Mesodermal cell (in vitro differentiated cells): ENCODE results near the gene SEMA6B.

Experiments used
- H3K27ac ChIP-seq: 2 replicates; pipeline ENCODE4 v1.7.0; 2013; ENCODE audit warnings: mild to moderate bottlenecking, low read depth, low read length, moderate library complexity; ENCODE audit not compliant: severe bottlenecking
- H3K36me3 ChIP-seq: 2 replicates; pipeline ENCODE4 v1.7.1; 2013; ENCODE audit warnings: mild to moderate bottlenecking, low read length, moderate library complexity; ENCODE audit not compliant: control insufficient read depth, insufficient read depth
- H3K4me1 ChIP-seq: one replicate; pipeline ENCODE4 v1.7.1; 2013; ENCODE audit warnings: mild to moderate bottlenecking, low read length; ENCODE audit not compliant: insufficient read depth, control insufficient read depth, poor library complexity, severe bottlenecking
- H3K4me3 ChIP-seq: 2 replicates; pipeline ENCODE4 v1.7.0; 2013; ENCODE audit warnings: low read length, control low read depth, mild to moderate bottlenecking; ENCODE audit not compliant: insufficient read depth, poor library complexity, severe bottlenecking; ENCODE audit errors: extremely low read depth
- H3K9me3 ChIP-seq: 2 replicates; pipeline ENCODE4 v1.7.1; 2013; ENCODE audit warnings: mild to moderate bottlenecking, low read length, moderate library complexity; ENCODE audit not compliant: control insufficient read depth
- WGBS, 2 experiments: methylation state at CpG; one replicate each; pipeline ENCODE4 v1.1.5; 2013; ENCODE audit warnings: missing lambda C conversion rate in 2 of 2; ENCODE audit not compliant: insufficient coverage in 2 of 2; 5-methylcytosine and 5-hydroxymethylcytosine counted together

The SEMA6B gene

DNA sequence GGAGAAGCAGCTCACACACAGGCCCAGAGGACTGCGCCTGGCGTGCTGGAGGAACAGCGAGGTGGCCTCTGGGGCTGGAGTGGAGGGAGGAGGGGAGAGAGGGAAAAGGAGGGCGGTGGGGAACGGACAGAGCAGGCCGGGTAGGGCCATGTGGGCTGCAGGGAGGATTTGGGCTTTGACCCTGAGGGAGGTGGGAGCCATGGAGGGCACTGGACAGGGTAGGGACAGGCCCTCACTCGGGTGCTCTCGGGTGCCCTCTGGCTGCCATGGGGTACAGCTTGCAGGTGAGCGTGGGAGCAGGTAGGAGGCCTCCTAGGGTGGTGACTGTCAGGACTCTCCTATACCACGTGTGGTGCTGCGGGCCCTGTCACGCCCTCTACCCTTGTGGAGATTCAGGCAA, 64.0 kb downstream of the SEMA6B start:
- WGBS, 2 experiments, result 93 to 98% methylated on average over 9 to 12 of the region's 12 CpGs
- Histone ChIP-seq H3K27ac (no peak overlapping the region), H3K4me3 (no peak overlapping the region), H3K4me1 (no peaks in the 10 kb centered on the region), H3K36me3 (peaks cover 77% of the 10 kb centered on the region), H3K9me3 (no peaks in the 10 kb centered on the region)

DNA sequence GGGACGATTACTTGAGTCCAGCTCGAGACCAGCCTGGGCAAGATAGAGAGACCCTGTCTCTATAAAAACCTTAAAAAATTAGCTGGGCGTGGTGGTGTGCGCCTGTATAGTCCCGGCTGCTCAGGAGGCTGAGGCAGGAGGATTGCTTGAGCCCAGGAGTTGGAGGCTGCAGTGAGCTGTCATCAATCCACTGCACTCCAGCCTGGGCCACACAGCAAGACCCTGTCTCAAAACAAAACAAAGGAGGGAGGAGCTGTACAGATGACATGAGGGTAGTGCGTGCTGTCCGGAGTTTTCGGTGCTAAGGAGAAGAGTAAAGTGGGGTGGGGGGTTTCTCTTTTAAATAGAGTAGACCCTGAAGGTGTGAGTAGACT, 64.8 kb downstream of the SEMA6B start:
- WGBS, 2 experiments, result 96 to 97% methylated on average over 7 to 8 of the region's 8 CpGs
- peaks cover 79% of the 10 kb centered on the region for H3K36me3 ChIP-seq
- no peak overlapping the region for H3K4me3 ChIP-seq

DNA sequence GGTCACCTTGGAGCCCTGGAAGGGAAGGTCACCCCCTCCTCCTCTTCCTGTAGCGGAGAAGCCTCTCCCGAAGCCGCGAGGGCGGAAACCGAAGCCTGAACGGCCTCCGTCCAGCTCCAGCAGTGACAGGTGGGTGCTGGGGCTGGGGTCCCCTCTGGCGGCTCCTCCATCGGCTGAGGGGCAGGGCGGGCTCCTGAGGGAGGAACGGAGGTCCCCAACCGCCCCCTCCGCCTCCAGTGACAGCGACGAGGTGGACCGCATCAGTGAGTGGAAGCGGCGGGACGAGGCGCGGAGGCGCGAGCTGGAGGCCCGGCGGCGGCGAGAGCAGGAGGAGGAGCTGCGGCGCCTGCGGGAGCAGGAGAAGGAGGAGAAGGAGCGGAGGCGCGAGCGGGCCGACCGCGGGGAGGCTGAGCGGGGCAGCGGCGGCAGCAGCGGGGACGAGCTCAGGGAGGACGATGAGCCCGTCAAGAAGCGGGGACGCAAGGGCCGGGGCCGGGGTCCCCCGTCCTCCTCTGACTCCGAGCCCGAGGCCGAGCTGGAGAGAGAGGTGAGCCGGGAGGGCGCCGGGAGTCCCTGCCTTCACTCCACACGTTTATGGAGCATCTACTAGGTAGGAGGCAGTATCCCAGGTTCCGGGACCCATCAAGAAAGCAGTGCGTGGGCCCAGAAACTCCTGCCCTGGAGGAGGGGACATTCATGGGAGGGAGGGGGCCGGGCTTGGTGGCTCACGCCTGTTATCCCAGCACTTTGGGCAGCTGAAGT, 65.4 kb downstream of the SEMA6B start:
- Histone ChIP-seq H3K4me1 (no peaks in the 10 kb centered on the region), H3K27ac (no peak overlapping the region), H3K36me3 (peaks cover 84% of the 10 kb centered on the region), H3K4me3 (no peak overlapping the region), H3K9me3 (no peaks in the 10 kb centered on the region)
- 97 to 98% methylated on average over 37 to 60 of the region's 61 CpGs for WGBS, 2 experiments

More for the DNA sequence above, 64.8 kb downstream of the SEMA6B start:
- Histone ChIP-seq H3K9me3 (no peaks in the 10 kb centered on the region), H3K4me1 (no peaks in the 10 kb centered on the region), H3K27ac (no peak overlapping the region)

DNA sequence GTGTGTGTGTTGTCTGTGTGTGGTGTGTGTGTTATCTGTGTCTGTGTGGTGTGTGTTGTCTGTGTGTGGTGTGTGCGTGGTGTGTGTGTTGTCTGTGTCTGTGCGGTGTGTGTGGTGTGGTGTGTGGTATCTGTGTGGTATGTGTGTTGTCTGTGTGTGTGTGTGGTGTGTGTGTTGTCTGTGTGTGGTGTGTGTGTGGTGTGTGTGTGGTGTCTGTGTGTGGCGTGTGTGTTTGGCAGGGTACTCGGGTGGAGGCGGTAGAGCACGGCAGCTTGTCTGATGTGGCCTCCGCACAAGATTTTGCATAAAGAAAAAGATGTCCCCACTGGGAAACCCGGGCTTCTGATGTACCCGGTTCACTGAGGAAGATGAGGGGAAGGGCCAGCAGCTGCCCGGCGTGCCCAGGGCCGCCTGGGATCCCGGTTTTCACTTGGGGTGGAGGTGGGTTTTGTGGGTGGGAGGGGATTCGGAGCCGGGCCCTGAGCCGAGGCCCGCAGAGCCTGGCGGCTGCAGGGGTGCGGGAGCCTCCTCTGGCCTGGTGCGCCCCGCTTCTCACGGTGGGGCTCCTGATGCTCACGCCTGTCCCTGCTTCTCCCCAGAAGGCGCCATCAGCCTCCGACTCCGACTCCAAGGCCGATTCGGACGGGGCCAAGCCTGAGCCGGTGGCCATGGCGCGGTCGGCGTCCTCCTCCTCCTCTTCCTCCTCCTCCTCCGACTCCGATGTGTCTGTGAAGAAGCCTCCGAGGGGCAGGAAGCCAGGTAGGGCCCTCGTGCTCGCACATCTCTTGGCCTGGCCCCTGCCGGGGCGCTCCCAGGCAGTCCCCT, 66.2 kb downstream of the SEMA6B start:
- Histone ChIP-seq H3K36me3 (peaks cover 83% of the 10 kb centered on the region), H3K27ac (no peak overlapping the region), H3K9me3 (no peaks in the 10 kb centered on the region), H3K4me3 (no peak overlapping the region), H3K4me1 (no peaks in the 10 kb centered on the region)
- WGBS, 2 experiments, result 94 to 95% methylated on average over 31 to 37 of the region's 41 CpGs
